Activated CD8-positive, alpha-beta memory T cell treated with anti-CD3 and anti-CD28 coated beads, Interleukin-2, amount 10 ng/mL, durations not matched to agents 7 days and 5 days (primary cell): ENCODE data around the gene PCDHA10. TPM values are rescaled to one million over a fixed set of nuclear protein-coding genes. Genes with fewer than 3 reads are reported as not detected.

Experiments used
- ATAC-seq: fragments of 150-1000 bp; cut with Tn5 transposase; one replicate; pipeline ENCODE4 v1.10.0; 2021; ENCODE audit warnings: moderate library complexity
- CTCF ChIA-PET: fragments of 350-600 bp; sonication (Branson Sonifier 250); formaldehyde crosslinking; loops from one replicate; lab custom pipeline; 2021; ENCODE audit warnings: antibody characterized with exemption; lab: Charles Lee
- DNase-seq: peaks from one replicate; pipeline ENCODE4 v3.0.0-alpha.2; 2020
- H3K27ac Mint-ChIP-seq: one replicate; pipeline ENCODE4 v1.8.0; 2021; ENCODE audit warnings: mild to moderate bottlenecking, mixed read lengths
- H3K27me3 Mint-ChIP-seq: one replicate; pipeline ENCODE4 v1.8.0; 2021; ENCODE audit warnings: mixed read lengths
- H3K36me3 Mint-ChIP-seq: one replicate; pipeline ENCODE4 v1.8.0; 2021; ENCODE audit warnings: mild to moderate bottlenecking, mixed read lengths
- H3K4me1 Mint-ChIP-seq: one replicate; pipeline ENCODE4 v1.8.0; 2021; ENCODE audit warnings: mixed read lengths
- H3K4me3 Mint-ChIP-seq: one replicate; pipeline ENCODE4 v1.8.0; 2021; ENCODE audit warnings: mild to moderate bottlenecking, moderate library complexity, mixed read lengths
- H3K9me3 Mint-ChIP-seq: one replicate; pipeline ENCODE4 v1.8.0; 2022; ENCODE audit warnings: low read depth, mixed read lengths
- total RNA-seq, 2 experiments: library from RNA; stranded (reverse); gene quantifications; one replicate each; pipeline ENCODE4 v1.2.3, GENCODE V29; 2021

PCDHA10 gene
- total RNA-seq, 2 experiments from 2014 or later: not detected

DNA sequence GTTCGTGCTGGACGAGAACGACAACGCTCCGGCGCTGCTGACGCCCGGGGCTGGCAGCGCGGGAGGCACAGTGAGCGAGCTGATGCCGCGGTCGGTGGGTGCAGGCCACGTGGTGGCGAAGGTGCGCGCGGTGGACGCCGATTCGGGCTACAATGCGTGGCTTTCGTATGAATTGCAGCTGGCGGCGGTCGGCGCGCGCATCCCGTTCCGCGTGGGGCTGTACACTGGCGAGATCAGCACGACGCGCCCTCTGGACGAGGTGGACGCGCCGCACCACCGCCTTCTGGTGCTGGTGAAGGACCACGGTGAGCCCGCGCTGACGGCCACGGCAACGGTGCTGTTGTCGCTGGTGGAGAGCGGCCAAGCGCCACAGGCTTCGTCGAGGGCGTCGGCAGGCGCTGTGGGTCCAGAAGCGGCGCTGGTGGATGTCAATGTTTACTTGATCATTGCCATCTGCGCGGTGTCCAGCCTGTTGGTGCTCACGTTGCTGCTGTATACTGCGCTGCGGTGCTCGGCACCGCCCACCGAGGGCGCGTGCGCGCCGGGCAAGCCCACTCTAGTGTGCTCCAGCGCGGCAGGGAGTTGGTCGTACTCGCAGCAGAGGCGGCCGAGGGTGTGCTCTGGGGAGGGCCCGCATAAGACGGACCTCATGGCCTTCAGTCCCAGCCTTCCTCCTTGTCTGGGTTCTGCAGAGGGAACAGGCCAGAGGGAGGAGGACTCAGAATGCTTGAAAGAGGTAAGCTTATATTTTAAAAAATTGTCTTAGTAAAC, 28.4 kb downstream of the PCDHA10 start:
- DNase-seq (no peak), ATAC-seq (no peak)
- Mint-ChIP-seq H3K4me3 (no peak overlapping the region), H3K9me3 (peaks cover 10% of the 10 kb centered on the region), H3K27me3 (peaks cover 2% of the 10 kb centered on the region), H3K27ac (no peak overlapping the region), H3K4me1 (no peaks in the 10 kb centered on the region), H3K36me3 (peaks cover 3% of the 10 kb centered on the region)
- CTCF ChIA-PET: no interaction called here

DNA sequence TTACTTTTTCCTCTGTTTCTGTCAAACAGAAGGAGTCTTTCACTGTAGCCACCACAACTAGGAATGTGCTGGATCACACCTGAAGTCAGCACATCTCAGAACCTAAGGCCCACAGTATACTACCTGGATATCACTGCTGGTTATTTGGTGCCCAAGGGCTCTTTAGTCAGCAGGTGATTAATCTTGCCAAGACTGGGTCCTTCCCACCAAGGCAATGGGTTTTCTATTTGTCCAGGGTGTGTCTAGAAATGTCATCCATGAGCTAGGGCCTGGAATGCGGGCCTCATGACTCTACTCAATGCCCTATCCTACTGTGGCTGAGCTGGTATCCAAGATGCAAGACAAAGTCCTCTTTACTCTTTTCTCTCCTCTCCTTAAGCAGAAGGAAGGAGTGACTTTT, 60.6 kb downstream of the PCDHA10 start:
- Mint-ChIP-seq H3K9me3 (peaks cover 7% of the 10 kb centered on the region), H3K36me3 (no peaks in the 10 kb centered on the region), H3K4me3 (no peak overlapping the region), H3K27me3 (no peaks in the 10 kb centered on the region), H3K27ac (no peak overlapping the region), H3K4me1 (no peaks in the 10 kb centered on the region)
- CTCF ChIA-PET: no interaction called here
- DNase-seq (no peak), ATAC-seq (no peak)

Other genes starting within 250 kb of the PCDHA10 start
- gene CD14, start 222.7 kb upstream of the PCDHA10 start, total RNA-seq: under 1 TPM; 0.38 to 0.56 TPM
- gene TMCO6, start 216.4 kb upstream of the PCDHA10 start, total RNA-seq: 10 to 100 TPM; 33.1 to 35.3 TPM
- gene NDUFA2, start 208.3 kb upstream of the PCDHA10 start, total RNA-seq: 10 to 100 TPM; 75.0 to 77.0 TPM
- gene IK, start 208.1 kb upstream of the PCDHA10 start, total RNA-seq: 100 to 1,000 TPM; 102 to 113 TPM
- 10 to 100 TPM; 38.7 to 40.6 TPM for gene WDR55, start 191.0 kb upstream of the PCDHA10 start, total RNA-seq
- gene DND1, start 182.3 kb upstream of the PCDHA10 start, total RNA-seq: 1 to 10 TPM; 2.8 to 2.9 TPM
- 10 to 100 TPM; 75.9 to 93.9 TPM for gene HARS1, start 164.5 kb upstream of the PCDHA10 start, total RNA-seq
- 10 to 100 TPM; 30.7 to 36.6 TPM for gene HARS2, start 164.4 kb upstream of the PCDHA10 start, total RNA-seq
- 10 to 100 TPM; 45.0 to 58.6 TPM for gene ZMAT2, start 155.4 kb upstream of the PCDHA10 start, total RNA-seq
- not detected for gene PCDHA1, start 69.8 kb upstream of the PCDHA10 start, total RNA-seq
- not detected for gene PCDHA2, start 61.0 kb upstream of the PCDHA10 start, total RNA-seq
- not detected for gene PCDHA3, start 54.8 kb upstream of the PCDHA10 start, total RNA-seq
- gene PCDHA4, start 48.8 kb upstream of the PCDHA10 start, total RNA-seq: not detected
- gene PCDHA5, start 34.3 kb upstream of the PCDHA10 start, total RNA-seq: not detected
- not detected for gene PCDHA6, start 27.9 kb upstream of the PCDHA10 start, total RNA-seq
- not detected for gene PCDHA7, start 21.6 kb upstream of the PCDHA10 start, total RNA-seq
- gene PCDHA8, start 14.7 kb upstream of the PCDHA10 start, total RNA-seq: not detected
- gene PCDHA9, start 7.5 kb upstream of the PCDHA10 start, total RNA-seq: not detected
- not detected for gene PCDHA11, start 13.1 kb downstream of the PCDHA10 start, total RNA-seq
- gene PCDHA12, start 19.4 kb downstream of the PCDHA10 start, total RNA-seq: not detected
- gene PCDHA13, start 26.2 kb downstream of the PCDHA10 start, total RNA-seq: not detected
- gene PCDHAC1, start 70.4 kb downstream of the PCDHA10 start, total RNA-seq: not detected
- not detected for gene PCDHAC2, start 110.6 kb downstream of the PCDHA10 start, total RNA-seq
- gene PCDHB1, start 195.5 kb downstream of the PCDHA10 start, total RNA-seq: not detected
- not detected for gene PCDHB2, start 238.7 kb downstream of the PCDHA10 start, total RNA-seq
- not detected for gene PCDHB3, start 244.6 kb downstream of the PCDHA10 start, total RNA-seq